HG03457 (cell line): ENCODE data around the gene GREM2.

Experiments
- ATAC-seq: cut with Tn5 transposase; IDR thresholded peaks from one replicate; pipeline ENCODE4 v1.9.1; 2021; ENCODE audit warnings: moderate number of reproducible peaks; ENCODE audit not compliant: unreplicated experiment

GREM2 gene

DNA sequence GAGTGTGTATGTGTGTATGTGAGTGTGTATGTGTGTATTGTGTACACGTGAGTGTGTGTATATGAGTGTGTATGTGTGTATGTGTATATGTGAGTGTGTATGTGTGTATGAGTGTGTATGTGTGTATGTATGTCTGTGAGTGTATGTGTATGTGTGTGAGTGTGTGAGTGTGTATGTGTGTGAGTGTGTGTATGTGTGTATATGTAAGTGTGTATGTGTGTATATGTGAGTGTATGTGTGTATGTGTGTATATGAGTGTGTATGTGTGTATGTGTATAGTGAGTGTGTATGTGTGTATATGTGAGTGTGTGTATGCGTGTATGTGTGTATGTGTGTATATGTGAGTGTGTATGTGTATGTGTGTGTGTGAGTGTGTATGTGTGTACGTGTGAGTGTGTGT is 49.2 kb downstream of the GREM2 start:
- no peak for ATAC-seq

GRCh38 chr1:240562111-240562590 is 49.8 kb downstream of the GREM2 start:
- ATAC-seq = no peak

GRCh38 chr1:240559781-240560180 is 52.2 kb downstream of the GREM2 start:
- ATAC-seq = no peak

GRCh38 chr1:240555524-240555923 is 56.4 kb downstream of the GREM2 start:
- no peak for ATAC-seq

- ATAC-seq = no peak
Measured at GRCh38 chr1:240553351-240553750, 58.6 kb downstream of the GREM2 start.

DNA sequence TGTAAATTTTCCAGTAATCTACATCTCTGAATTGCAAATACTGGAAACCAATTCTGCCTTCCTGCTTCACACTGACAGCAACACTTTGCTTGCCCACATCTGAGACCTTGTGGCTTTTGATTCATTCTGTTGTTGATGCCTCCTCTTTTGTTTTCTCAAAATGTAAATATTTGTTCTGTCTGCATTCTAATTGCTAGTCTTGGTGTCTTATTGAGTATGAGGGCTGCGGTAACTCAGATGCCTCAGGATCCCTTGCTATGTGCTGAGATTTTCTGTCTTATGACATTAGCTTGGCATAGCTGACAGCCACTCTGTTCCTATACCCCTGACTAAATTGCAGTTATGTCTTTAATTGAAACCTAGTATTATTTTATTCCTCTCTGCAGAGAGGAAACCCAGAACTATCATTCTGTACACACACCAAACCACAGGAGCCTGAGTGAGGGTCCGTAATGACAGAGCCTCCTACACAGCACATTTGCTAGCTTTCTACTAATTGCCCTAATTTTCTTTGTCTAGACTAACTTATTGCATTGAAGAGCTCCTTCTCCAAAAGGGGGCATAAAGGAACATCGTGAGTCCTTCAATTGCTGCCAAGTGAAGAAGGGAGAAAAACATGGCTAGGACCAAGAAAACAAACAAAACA is 72.1 kb downstream of the GREM2 start:
- no peak for ATAC-seq

GRCh38 chr1:240538776-240539430 is 73.1 kb downstream of the GREM2 start:
- no peak for ATAC-seq

DNA sequence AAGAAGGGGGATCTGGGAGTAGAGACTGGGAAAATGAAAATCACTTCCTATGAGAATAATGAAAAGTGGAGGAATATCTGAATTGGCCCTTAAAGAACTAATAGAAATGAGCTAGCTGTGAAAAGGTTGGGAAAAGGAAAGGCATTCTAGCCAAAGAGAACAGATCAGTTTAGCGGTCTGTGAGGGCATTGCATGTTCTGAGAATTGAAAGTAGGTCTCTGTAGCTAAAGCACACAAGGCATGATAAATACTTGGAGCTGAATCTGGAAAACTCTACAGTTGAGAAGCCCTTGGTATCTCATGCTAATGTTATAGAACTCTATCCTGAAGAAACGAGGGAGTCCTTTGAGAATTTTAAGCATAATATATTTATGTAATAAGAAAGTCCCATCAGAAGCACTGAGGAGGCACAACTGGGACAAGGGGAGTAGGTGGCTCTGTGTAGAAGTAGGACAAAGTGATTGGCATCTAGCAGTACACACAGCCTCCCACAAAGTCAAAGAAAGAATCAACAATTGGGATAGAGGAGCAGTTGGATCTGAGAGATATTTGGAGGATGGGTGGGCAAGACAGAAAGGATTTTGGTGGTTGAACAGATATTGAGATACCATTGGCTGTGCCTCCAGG is 78.7 kb downstream of the GREM2 start:
- no peak for ATAC-seq

- ATAC-seq = no peak
Measured at GRCh38 chr1:240528591-240528990, 83.4 kb downstream of the GREM2 start.

DNA sequence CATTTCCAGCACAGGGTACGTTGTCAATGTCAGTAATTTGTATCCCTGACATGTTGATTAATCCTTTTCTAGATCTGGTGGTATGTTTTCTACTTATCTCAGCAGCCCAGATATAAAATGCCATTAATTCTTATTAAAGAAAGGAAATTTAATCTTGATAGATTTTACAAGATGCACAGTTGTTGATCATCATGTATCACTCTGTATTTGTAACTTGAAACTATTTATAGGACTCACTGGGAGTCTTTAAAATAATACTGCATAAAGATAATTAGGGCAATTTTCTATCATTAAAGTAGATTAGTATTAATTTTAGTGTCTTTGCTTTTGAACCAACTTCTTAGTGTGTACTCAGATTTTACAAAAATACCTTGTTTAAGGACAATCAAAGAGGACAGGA is 84.9 kb downstream of the GREM2 start:
- no peak for ATAC-seq

- no peak for ATAC-seq
Measured at GRCh38 chr1:240526312-240526711, 85.6 kb downstream of the GREM2 start.

GRCh38 chr1:240524356-240525069 is 87.4 kb downstream of the GREM2 start:
- no peak for ATAC-seq

DNA sequence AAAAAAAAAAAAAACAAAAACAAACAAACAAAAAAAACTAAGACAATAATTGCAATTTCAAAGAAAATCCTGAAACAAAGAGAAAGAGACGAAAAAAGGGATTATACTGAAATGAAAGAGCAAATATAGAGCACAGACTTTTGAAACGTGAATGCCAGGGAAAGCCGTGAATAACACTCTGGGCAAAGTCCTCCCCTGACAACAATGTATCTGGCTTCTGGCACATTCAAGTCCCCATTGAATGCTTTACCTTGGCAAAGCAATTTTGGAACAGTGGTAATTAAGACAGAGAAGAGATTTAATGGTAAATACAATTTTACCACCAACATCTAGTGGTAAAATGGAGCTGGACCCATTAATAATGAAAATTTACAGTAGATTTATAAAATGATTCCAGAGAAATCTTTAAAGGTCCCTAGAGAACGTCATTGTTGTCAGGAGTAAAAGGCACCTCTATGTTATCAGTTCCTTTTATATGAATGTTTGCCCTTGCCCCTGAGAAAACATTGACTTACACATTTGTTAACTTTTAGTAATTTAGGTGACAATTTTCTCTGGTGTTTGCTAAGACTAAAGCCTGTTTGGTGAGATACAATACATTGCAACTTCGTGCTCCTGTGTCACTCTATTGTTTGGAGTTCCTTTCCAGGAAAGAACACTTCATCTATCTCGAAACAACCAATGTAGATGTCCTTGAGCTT is 89.7 kb downstream of the GREM2 start:
- no peak for ATAC-seq

- no peak for ATAC-seq
Measured at GRCh38 chr1:240517891-240518290, 94.1 kb downstream of the GREM2 start.

DNA sequence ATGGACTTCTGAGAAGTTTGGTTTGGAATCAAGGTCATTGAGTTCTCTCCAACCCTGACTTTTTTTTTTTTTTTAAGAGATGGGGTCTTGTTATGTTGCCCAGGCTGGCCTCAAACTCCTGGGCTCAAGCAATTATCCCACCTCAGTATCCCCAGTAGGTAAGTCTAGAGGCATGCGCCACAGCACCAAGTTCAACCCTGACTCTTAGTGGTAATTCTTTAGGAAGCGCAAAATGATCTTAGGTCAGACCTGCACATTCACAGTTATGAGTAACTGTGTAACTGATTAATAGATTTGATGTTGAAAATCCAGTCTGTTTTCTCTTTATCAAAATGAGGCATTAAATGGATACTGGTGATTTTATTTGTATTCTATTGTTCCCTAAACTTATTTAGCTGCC is 95.9 kb downstream of the GREM2 start:
- ATAC-seq = no peak

DNA sequence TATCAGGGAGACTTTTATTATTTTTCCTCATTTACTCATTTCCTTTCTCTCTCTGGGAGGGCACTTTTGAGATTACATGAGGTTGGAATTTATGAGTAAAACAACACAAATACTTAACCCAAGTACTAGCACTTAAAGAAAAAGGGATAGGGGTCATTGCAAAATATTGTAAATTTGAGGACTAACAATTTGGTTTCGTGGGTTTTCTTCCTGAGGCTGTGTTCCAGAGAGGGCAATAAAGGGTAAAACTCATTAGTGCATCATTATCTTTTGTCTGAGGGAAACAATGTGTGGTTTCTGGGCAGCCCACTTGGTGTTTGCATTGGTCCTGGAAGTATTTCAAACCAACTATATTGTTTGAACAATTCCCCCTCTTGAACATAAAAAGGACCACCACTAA is 96.5 kb downstream of the GREM2 start:
- no peak for ATAC-seq

DNA sequence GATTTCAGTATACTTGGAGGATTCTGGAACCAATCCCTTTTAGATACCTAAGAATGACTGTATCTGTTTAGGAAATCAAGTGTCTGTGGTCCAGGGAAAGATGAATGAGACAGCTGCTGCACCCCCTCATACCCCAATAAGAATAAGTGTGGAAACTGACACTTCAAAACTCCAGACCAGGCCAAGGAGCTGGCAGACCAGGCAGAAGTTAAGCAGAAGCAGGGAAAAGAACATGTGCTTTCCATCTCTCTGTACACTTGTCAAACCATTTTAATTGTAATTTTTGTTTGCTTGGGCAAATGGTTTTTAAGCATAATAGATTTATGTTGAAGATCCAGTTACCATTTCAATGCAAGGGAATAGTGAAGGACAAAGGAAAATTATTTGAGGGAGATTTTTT is 100.2 kb downstream of the GREM2 start:
- ATAC-seq = no peak

GRCh38 chr1:240508950-240509349 is 103.0 kb downstream of the GREM2 start:
- no peak for ATAC-seq

- ATAC-seq = no peak
Measured at GRCh38 chr1:240508201-240508600, 103.8 kb downstream of the GREM2 start.

GRCh38 chr1:240506176-240506575 is 105.8 kb downstream of the GREM2 start:
- ATAC-seq = no peak

GRCh38 chr1:240503558-240503957 is 108.4 kb downstream of the GREM2 start:
- no peak for ATAC-seq
